H9 (cell line): ENCODE measurements around the gene KRT2. TPM values are rescaled to one million over a fixed set of nuclear protein-coding genes. Genes with fewer than 3 reads are reported as not detected.

Experiments used
- DNase-seq: peaks from one replicate; pipeline ENCODE4 v3.0.0-alpha.2; 2017
- H2AFZ ChIP-seq: one replicate; pipeline ENCODE4 v1.6.1; 2013; ENCODE audit warnings: mild to moderate bottlenecking, low read length, control low read depth, moderate library complexity
- H2AK5ac ChIP-seq: 2 replicates; pipeline ENCODE4 v1.6.1; 2013; ENCODE audit warnings: low read length, control low read depth, mixed read lengths; ENCODE audit not compliant: insufficient read length
- H2BK120ac ChIP-seq: one replicate; pipeline ENCODE4 v1.6.1; 2013; ENCODE audit warnings: low read depth, mild to moderate bottlenecking, low read length, control low read depth, inconsistent platforms; ENCODE audit not compliant: poor library complexity, severe bottlenecking
- H2BK12ac ChIP-seq: 2 replicates; pipeline ENCODE4 v1.6.1; 2013; ENCODE audit warnings: low read length, control low read depth, mixed read lengths, low read depth; ENCODE audit not compliant: insufficient read length
- H2BK15ac ChIP-seq: 2 replicates; pipeline ENCODE4 v1.6.1; 2013; ENCODE audit warnings: low read depth, low read length, control low read depth
- H2BK20ac ChIP-seq: one replicate; pipeline ENCODE4 v1.6.1; 2013; ENCODE audit warnings: low read depth, mild to moderate bottlenecking, low read length, control low read depth, inconsistent platforms; ENCODE audit not compliant: poor library complexity, severe bottlenecking
- H2BK5ac ChIP-seq: 2 replicates; pipeline ENCODE4 v1.6.1; 2013; ENCODE audit warnings: low read length, control low read depth, mixed read lengths; ENCODE audit not compliant: insufficient read length
- H3K14ac ChIP-seq: 2 replicates; pipeline ENCODE4 v1.6.1; 2013; ENCODE audit warnings: low read length, control low read depth; ENCODE audit not compliant: insufficient read depth
- H3K18ac ChIP-seq: 2 replicates; pipeline ENCODE4 v1.6.1; 2013; ENCODE audit warnings: low read depth, mild to moderate bottlenecking, mixed read lengths, low read length, control low read depth; ENCODE audit not compliant: insufficient read length
- H3K23ac ChIP-seq: 2 replicates; pipeline ENCODE4 v1.6.1; 2013; ENCODE audit warnings: low read length, control low read depth, mixed read lengths, low read depth; ENCODE audit not compliant: insufficient read length
- H3K23me2 ChIP-seq: 2 replicates; pipeline ENCODE4 v1.6.1; 2013; ENCODE audit warnings: low read depth, mild to moderate bottlenecking, mixed read lengths, low read length, control low read depth; ENCODE audit not compliant: insufficient read length, poor library complexity, severe bottlenecking
- H3K27ac ChIP-seq: 2 replicates; pipeline ENCODE4 v1.5.1; 2013; ENCODE audit warnings: low read length, control low read depth, mixed read lengths, low read depth; ENCODE audit not compliant: insufficient read length
- H3K27me3 ChIP-seq: 2 replicates; pipeline ENCODE4 v1.6.1; 2013; ENCODE audit warnings: low read length, control low read depth, inconsistent platforms; ENCODE audit not compliant: insufficient read depth
- H3K4ac ChIP-seq: 2 replicates; pipeline ENCODE4 v1.6.1; 2013; ENCODE audit warnings: low read depth, mild to moderate bottlenecking, control low read depth, inconsistent platforms, low read length, moderate library complexity
- H3K4me1 ChIP-seq: 2 replicates; pipeline ENCODE4 v1.6.1; 2013; ENCODE audit warnings: low read length, control low read depth, inconsistent platforms; ENCODE audit not compliant: insufficient read depth
- H3K4me2 ChIP-seq: 2 replicates; pipeline ENCODE4 v1.6.1; 2013; ENCODE audit warnings: low read length, control low read depth, mixed read lengths; ENCODE audit not compliant: insufficient read length, insufficient read depth
- H3K56ac ChIP-seq: 2 replicates; pipeline ENCODE4 v1.6.1; 2013; ENCODE audit warnings: low read depth, mild to moderate bottlenecking, mixed read lengths, low read length, control low read depth; ENCODE audit not compliant: insufficient read length
- H3K79me1 ChIP-seq: 2 replicates; pipeline ENCODE4 v1.6.1; 2013; ENCODE audit warnings: low read depth, mild to moderate bottlenecking, moderate library complexity, low read length, control low read depth, inconsistent platforms; ENCODE audit not compliant: insufficient read depth, poor library complexity, severe bottlenecking
- H3K79me2 ChIP-seq: 2 replicates; pipeline ENCODE4 v1.6.1; 2013; ENCODE audit warnings: low read length, control low read depth, inconsistent platforms; ENCODE audit not compliant: insufficient read depth
- H3K9ac ChIP-seq: 2 replicates; pipeline ENCODE4 v1.6.1; 2013; ENCODE audit warnings: low read length, control low read depth, mixed read lengths; ENCODE audit not compliant: insufficient read length; ENCODE audit errors: extremely low read depth
- H3K9me3 ChIP-seq: one replicate; pipeline ENCODE4 v1.6.1; 2013; ENCODE audit warnings: low read depth, low read length, inconsistent platforms; ENCODE audit not compliant: control insufficient read depth
- H3T11ph ChIP-seq: one replicate; pipeline ENCODE4 v1.6.1; 2013; ENCODE audit warnings: mild to moderate bottlenecking, low read length, control low read depth, inconsistent platforms
- H4K20me1 ChIP-seq: one replicate; pipeline ENCODE4 v1.6.1; 2013; ENCODE audit not compliant: control insufficient read depth, insufficient read length, insufficient read depth
- H4K5ac ChIP-seq: 2 replicates; pipeline ENCODE4 v1.6.1; 2013; ENCODE audit warnings: low read depth, mild to moderate bottlenecking, mixed read lengths, low read length, control low read depth; ENCODE audit not compliant: insufficient read length
- H4K8ac ChIP-seq: replicated peaks from 2 replicates; pipeline ENCODE4 v1.6.1; 2013; ENCODE audit warnings: low read length, control low read depth, mixed read lengths, low read depth; ENCODE audit not compliant: insufficient read length
- H4K91ac ChIP-seq: 2 replicates; pipeline ENCODE4 v1.6.1; 2013; ENCODE audit warnings: low read depth, mild to moderate bottlenecking, moderate library complexity, mixed read lengths, low read length, control low read depth; ENCODE audit not compliant: insufficient read length
- H3K27ac Mint-ChIP-seq, 3 experiments: 2 replicates in 2 of 3; 3 replicates in 1 of 3; pipeline ENCODE4 v1.8.0; 2020 to 2021; ENCODE audit warnings: mixed read lengths in 3 of 3, mild to moderate bottlenecking in 1 of 3, moderate library complexity in 1 of 3
- H3K27me3 Mint-ChIP-seq: 2 replicates; pipeline ENCODE4 v1.8.0; 2021; ENCODE audit warnings: low read depth, mild to moderate bottlenecking, moderate library complexity, mixed read lengths
- H3K36me3 Mint-ChIP-seq, 3 experiments: 2 replicates in 2 of 3; 3 replicates in 1 of 3; pipeline ENCODE4 v1.8.0; 2020 to 2021; ENCODE audit warnings: low read depth in 3 of 3, mixed read lengths in 3 of 3; ENCODE audit not compliant: insufficient read depth in 1 of 3
- H3K4me1 Mint-ChIP-seq, 2 experiments: 2 replicates each; pipeline ENCODE4 v1.8.0; 2020; ENCODE audit warnings: mixed read lengths in 2 of 2
- H3K4me3 Mint-ChIP-seq, 2 experiments: 2 replicates in 1 of 2; 3 replicates in 1 of 2; pipeline ENCODE4 v1.8.0; 2020 to 2021; ENCODE audit warnings: mild to moderate bottlenecking in 2 of 2, mixed read lengths in 2 of 2, moderate library complexity in 1 of 2
- H3K9me3 Mint-ChIP-seq, 2 experiments: 2 replicates in 1 of 2; 3 replicates in 1 of 2; pipeline ENCODE4 v1.8.0; 2020; ENCODE audit warnings: mild to moderate bottlenecking in 2 of 2, mixed read lengths in 2 of 2, moderate library complexity in 1 of 2
- total RNA-seq: library from RNA; stranded (reverse); gene quantifications from 2 replicates; pipeline ENCODE4 v1.2.1, GENCODE V29; 2021
- TF ChIP-seq, protein P1 (sequence below): fragments of 200-600 bp; sonication (generic); conservative IDR thresholded peaks from 3 replicates; pipeline ENCODE4 v1.8.0; 2021; ENCODE audit warnings: antibody characterized with exemption, mild to moderate bottlenecking

Gene KRT2
- total RNA-seq, 1 experiment from 2014 or later, result not detected

DNA sequence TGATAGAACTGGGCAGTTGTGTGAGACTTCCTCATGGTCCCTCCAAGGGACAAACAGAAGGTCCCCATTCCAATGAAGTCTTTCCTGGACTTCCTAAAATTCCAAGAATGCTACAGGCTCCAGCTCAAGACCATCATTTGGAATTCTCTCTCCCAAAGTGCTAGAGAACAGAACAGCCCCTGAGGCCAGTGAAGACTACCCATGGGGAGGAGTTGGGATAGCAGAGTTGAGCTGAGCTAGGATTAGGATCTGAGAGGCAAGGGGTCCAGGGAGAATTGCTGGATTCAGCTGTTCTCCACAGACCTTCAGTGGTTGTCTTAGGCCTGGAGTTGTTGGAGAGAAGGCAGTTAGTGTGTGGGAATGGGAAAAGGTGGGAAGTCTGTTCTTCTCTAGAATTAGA is 17.4 kb upstream of the KRT2 start:
- Histone ChIP-seq H3K18ac (no peak overlapping the region), H2BK5ac (no peak overlapping the region), H3K23ac (no peak overlapping the region), H3K4me2 (no peak overlapping the region), H4K20me1 (no peaks in the 10 kb centered on the region), H2BK120ac (no peak overlapping the region), H3K9me3 (no peaks in the 10 kb centered on the region), H2BK20ac (no peak overlapping the region), H2AFZ (no peak overlapping the region), H3K9ac (no peak overlapping the region), H4K91ac (no peak overlapping the region), H3K27ac (no peak overlapping the region), H3K79me2 (no peaks in the 10 kb centered on the region), H3K4me1 (no peaks in the 10 kb centered on the region), H2BK12ac (no peak overlapping the region), H4K5ac (no peak overlapping the region), H3K23me2 (no peaks in the 10 kb centered on the region), H3K56ac (no peak overlapping the region), H3K27me3 (no peaks in the 10 kb centered on the region), H3T11ph (no peak overlapping the region), H4K8ac (no peak overlapping the region), H3K14ac (no peak overlapping the region), H2AK5ac (no peak overlapping the region), H3K79me1 (no peaks in the 10 kb centered on the region), H2BK15ac (no peak overlapping the region), H3K4ac (no peak overlapping the region)
- Mint-ChIP-seq H3K36me3 (no peaks in the 10 kb centered on the region), H3K27ac (no peak overlapping the region), H3K9me3 (no peaks in the 10 kb centered on the region), H3K27me3 (peaks cover 21% of the 10 kb centered on the region), H3K4me3 (no peak overlapping the region), H3K4me1 (no peaks in the 10 kb centered on the region; a peak in 1 of 4 replicates)
- DNase-seq, result no peak
- TF ChIP-seq, protein P1, sequence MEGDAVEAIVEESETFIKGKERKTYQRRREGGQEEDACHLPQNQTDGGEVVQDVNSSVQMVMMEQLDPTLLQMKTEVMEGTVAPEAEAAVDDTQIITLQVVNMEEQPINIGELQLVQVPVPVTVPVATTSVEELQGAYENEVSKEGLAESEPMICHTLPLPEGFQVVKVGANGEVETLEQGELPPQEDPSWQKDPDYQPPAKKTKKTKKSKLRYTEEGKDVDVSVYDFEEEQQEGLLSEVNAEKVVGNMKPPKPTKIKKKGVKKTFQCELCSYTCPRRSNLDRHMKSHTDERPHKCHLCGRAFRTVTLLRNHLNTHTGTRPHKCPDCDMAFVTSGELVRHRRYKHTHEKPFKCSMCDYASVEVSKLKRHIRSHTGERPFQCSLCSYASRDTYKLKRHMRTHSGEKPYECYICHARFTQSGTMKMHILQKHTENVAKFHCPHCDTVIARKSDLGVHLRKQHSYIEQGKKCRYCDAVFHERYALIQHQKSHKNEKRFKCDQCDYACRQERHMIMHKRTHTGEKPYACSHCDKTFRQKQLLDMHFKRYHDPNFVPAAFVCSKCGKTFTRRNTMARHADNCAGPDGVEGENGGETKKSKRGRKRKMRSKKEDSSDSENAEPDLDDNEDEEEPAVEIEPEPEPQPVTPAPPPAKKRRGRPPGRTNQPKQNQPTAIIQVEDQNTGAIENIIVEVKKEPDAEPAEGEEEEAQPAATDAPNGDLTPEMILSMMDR, result no peak
